MM.1S (cell line): ENCODE measurements around the gene VPS18.

Experiments
- DNase-seq: peaks from one replicate; pipeline ENCODE4 v3.0.0-alpha.2; 2015
- H2AFZ ChIP-seq: fragments of 300-600 bp; sonication (generic); 2 replicates; pipeline ENCODE4 v1.6.0; 2016; ENCODE audit warnings: antibody characterized with exemption, low read length
- H3F3A ChIP-seq: fragments of 300-600 bp; sonication (generic); 2 replicates; pipeline ENCODE4 v1.6.1; 2016; ENCODE audit warnings: mild to moderate bottlenecking, antibody characterized with exemption, low read length, moderate library complexity, mixed read lengths; ENCODE audit not compliant: insufficient read depth
- H3K27ac ChIP-seq: fragments of 300-600 bp; sonication (generic); 2 replicates; pipeline ENCODE4 v1.5.1; 2016; ENCODE audit warnings: mild to moderate bottlenecking, low read length
- H3K27me3 ChIP-seq: fragments of 300-600 bp; sonication (generic); replicated peaks from 2 replicates; pipeline ENCODE4 v1.6.0; 2016; ENCODE audit warnings: low read length; ENCODE audit not compliant: insufficient read depth
- H3K36me3 ChIP-seq: fragments of 300-600 bp; sonication (generic); replicated peaks from 2 replicates; pipeline ENCODE4 v1.6.1; 2016; ENCODE audit warnings: mild to moderate bottlenecking, low read length, mixed read lengths; ENCODE audit not compliant: insufficient read depth
- H3K4me1 ChIP-seq: fragments of 300-600 bp; sonication (generic); 2 replicates; pipeline ENCODE4 v1.6.1; 2016; ENCODE audit warnings: low read length, mixed read lengths
- H3K4me2 ChIP-seq: fragments of 300-600 bp; sonication (generic); 2 replicates; pipeline ENCODE4 v1.6.0; 2016; ENCODE audit warnings: low read depth, low read length
- H3K4me3 ChIP-seq: fragments of 300-600 bp; sonication (generic); 2 replicates; pipeline ENCODE4 v1.5.1; 2016; ENCODE audit warnings: low read length, mixed read lengths
- H3K79me2 ChIP-seq: fragments of 300-600 bp; sonication (generic); 2 replicates; pipeline ENCODE4 v1.6.1; 2016; ENCODE audit warnings: mixed run types, low read length, mixed read lengths
- H3K9ac ChIP-seq: fragments of 300-600 bp; sonication (generic); 2 replicates; pipeline ENCODE4 v1.6.1; 2016; ENCODE audit warnings: low read length, mixed read lengths
- H3K9me2 ChIP-seq: fragments of 300-600 bp; sonication (generic); replicated peaks from 2 replicates; pipeline ENCODE4 v1.6.1; 2016; ENCODE audit warnings: mild to moderate bottlenecking, low read length, mixed read lengths; ENCODE audit not compliant: insufficient read depth
- H3K9me3 ChIP-seq: fragments of 300-600 bp; sonication (generic); replicated peaks from 2 replicates; pipeline ENCODE4 v1.6.1; 2016; ENCODE audit warnings: mild to moderate bottlenecking, low read length, mixed read lengths; ENCODE audit not compliant: insufficient read depth
- H4K20me1 ChIP-seq: fragments of 300-600 bp; sonication (generic); 2 replicates; pipeline ENCODE4 v1.6.1; 2016; ENCODE audit warnings: mild to moderate bottlenecking, low read length, moderate library complexity, mixed read lengths; ENCODE audit not compliant: insufficient read depth
- CTCF ChIP-seq: fragments of 300-600 bp; sonication (generic); IDR thresholded peaks from 2 replicates; pipeline ENCODE4 v1.5.1; 2016; ENCODE audit warnings: antibody characterized with exemption, low read length, mixed read lengths
- EZH2 ChIP-seq: fragments of 300-600 bp; sonication (generic); optimal IDR thresholded peaks from 2 replicates; pipeline ENCODE3; 2017; ENCODE audit warnings: low read depth, mild to moderate bottlenecking, antibody characterized with exemption, low read length, mixed read lengths
- EZH2phosphoT487 ChIP-seq: fragments of 300-600 bp; sonication (generic); IDR thresholded peaks from 2 replicates; pipeline ENCODE4 v1.6.1; 2018; ENCODE audit warnings: antibody characterized with exemption, low read length

VPS18 gene

DNA sequence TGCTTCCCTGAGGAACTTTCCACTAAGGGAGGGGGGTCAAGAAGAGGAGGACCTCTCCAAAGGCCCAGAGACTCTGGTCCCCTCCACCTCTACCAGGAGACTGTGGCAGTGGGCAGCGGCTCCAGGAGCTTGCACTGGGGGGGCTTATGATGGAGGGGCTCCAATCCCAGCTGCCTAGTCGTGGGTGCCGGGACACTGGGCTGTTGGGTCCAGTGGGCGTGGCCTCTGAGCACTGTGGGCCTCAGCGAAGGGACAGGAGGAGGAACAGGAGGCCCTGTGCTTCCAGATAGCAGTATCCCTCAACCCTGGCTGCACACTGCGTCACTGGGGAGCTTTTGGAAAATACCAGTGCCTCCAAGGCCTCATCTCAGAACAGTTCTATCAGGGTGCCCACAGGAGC, 21.4 kb downstream of the VPS18 start:
- Histone ChIP-seq H3K27me3 (no peaks in the 10 kb centered on the region), H3F3A (no peaks in the 10 kb centered on the region)

GRCh38 chr15:40917585-40917984, 23.3 kb downstream of the VPS18 start:
- H2AFZ ChIP-seq = no peak overlapping the region
- no peaks in the 10 kb centered on the region for H3K9me3 ChIP-seq
- no peak for DNase-seq
- H3K9me2 ChIP-seq = no peaks in the 10 kb centered on the region
- H3K4me3 ChIP-seq = no peak overlapping the region
- H3K36me3 ChIP-seq = no peaks in the 10 kb centered on the region
- H4K20me1 ChIP-seq = no peaks in the 10 kb centered on the region
- H3K9ac ChIP-seq = no peak overlapping the region
- H3K27ac ChIP-seq = no peak overlapping the region
- H3F3A ChIP-seq = no peaks in the 10 kb centered on the region
- no peaks in the 10 kb centered on the region for H3K4me1 ChIP-seq
- no peaks in the 10 kb centered on the region for H3K79me2 ChIP-seq
- TF ChIP-seq EZH2 = no peak
- no peak for TF ChIP-seq EZH2phosphoT487
- no peak for TF ChIP-seq CTCF
- H3K27me3 ChIP-seq = no peaks in the 10 kb centered on the region
- H3K4me2 ChIP-seq = no peak overlapping the region

More for the DNA sequence above, 21.4 kb downstream of the VPS18 start:
- Histone ChIP-seq H3K79me2 (no peaks in the 10 kb centered on the region), H3K9me2 (no peaks in the 10 kb centered on the region), H2AFZ (no peak overlapping the region), H3K9ac (no peak overlapping the region), H3K9me3 (no peaks in the 10 kb centered on the region), H4K20me1 (no peaks in the 10 kb centered on the region), H3K27ac (no peak overlapping the region), H3K36me3 (no peaks in the 10 kb centered on the region), H3K4me3 (no peak overlapping the region), H3K4me1 (no peaks in the 10 kb centered on the region), H3K4me2 (no peak overlapping the region)
- no peak for DNase-seq
- TF ChIP-seq CTCF = no peak
- TF ChIP-seq EZH2phosphoT487 = no peak
- TF ChIP-seq EZH2 = no peak

GRCh38 chr15:40918146-40918798, 24.0 kb downstream of the VPS18 start:
- Histone ChIP-seq H3K4me3 (no peak overlapping the region), H3K27me3 (no peaks in the 10 kb centered on the region), H3K4me2 (no peak overlapping the region), H3K9me2 (no peaks in the 10 kb centered on the region), H3K9me3 (no peaks in the 10 kb centered on the region), H3K36me3 (no peaks in the 10 kb centered on the region), H4K20me1 (no peaks in the 10 kb centered on the region), H3F3A (no peaks in the 10 kb centered on the region), H3K27ac (no peak overlapping the region), H2AFZ (no peak overlapping the region), H3K4me1 (no peaks in the 10 kb centered on the region), H3K9ac (no peak overlapping the region), H3K79me2 (no peaks in the 10 kb centered on the region)
- no peak for TF ChIP-seq EZH2
- no peak for TF ChIP-seq CTCF
- TF ChIP-seq EZH2phosphoT487 = no peak
- no peak for DNase-seq
